Stimulated activated CD4-positive, alpha-beta T cell treated with anti-CD3 and anti-CD28 coated beads, Interleukin-4, amount 100 ng/mL, for 4 hours (primary cell): Measurements from ENCODE around the gene PRAC2.
"Not testable (repeated sequence)": the region's sequence is repeated elsewhere in the genome, so short reads cannot be mapped to it uniquely, and the experiment has no call there.

Experiments used
- DNase-seq, 2 experiments: peaks; one replicate each; pipeline ENCODE4 v3.0.0-alpha.2; 2020

PRAC2 gene

GRCh38 chr17:48722915-48723422, at the start of gene PRAC2:
Gene PRAC2 (plus strand): TSS chr17:48723185. CDS start chr17:48724411, 1,226 bp downstream.
- no peak for DNase-seq

- no peak for DNase-seq
Measured at GRCh38 chr17:48676963-48677558, 45.9 kb upstream of the PRAC2 start.

GRCh38 chr17:48678141-48678971, 44.6 kb upstream of the PRAC2 start:
- peak; percentile 51 to 71 for DNase-seq

GRCh38 chr17:48679385-48680096, 43.4 kb upstream of the PRAC2 start:
- no peak for DNase-seq

- no peak for DNase-seq
Measured at GRCh38 chr17:48681609-48682008, 41.4 kb upstream of the PRAC2 start.

GRCh38 chr17:48690655-48691054, 32.3 kb upstream of the PRAC2 start:
- DNase-seq = no peak

- no peak for DNase-seq
Measured at GRCh38 chr17:48692049-48692448, 30.9 kb upstream of the PRAC2 start.

GRCh38 chr17:48693178-48693577, 29.8 kb upstream of the PRAC2 start:
- DNase-seq = no peak

GRCh38 chr17:48701864-48702532, 21.0 kb upstream of the PRAC2 start:
- no peak for DNase-seq

GRCh38 chr17:48704361-48705248, 18.4 kb upstream of the PRAC2 start:
- DNase-seq = no peak

GRCh38 chr17:48711128-48711527, 11.9 kb upstream of the PRAC2 start:
- no peak for DNase-seq

GRCh38 chr17:48715496-48716399, 7.2 kb upstream of the PRAC2 start:
- no peak for DNase-seq

- DNase-seq = not testable (repeated sequence)
Measured at GRCh38 chr17:48716549-48716948, 6.4 kb upstream of the PRAC2 start.

GRCh38 chr17:48717367-48718226, 5.4 kb upstream of the PRAC2 start:
- no peak for DNase-seq

- no peak for DNase-seq
Measured at GRCh38 chr17:48718227-48718760, 4.7 kb upstream of the PRAC2 start.

GRCh38 chr17:48718761-48719641, 4.0 kb upstream of the PRAC2 start:
- DNase-seq = no peak

GRCh38 chr17:48719642-48720265, 3.2 kb upstream of the PRAC2 start:
- DNase-seq = no peak
